Measurements from ENCODE around the gene MBTPS1.

GRCh38 chr16:84124257-84125073, 7.7 kb upstream of the MBTPS1 start:
- TF ChIP-seq, protein P1, sequence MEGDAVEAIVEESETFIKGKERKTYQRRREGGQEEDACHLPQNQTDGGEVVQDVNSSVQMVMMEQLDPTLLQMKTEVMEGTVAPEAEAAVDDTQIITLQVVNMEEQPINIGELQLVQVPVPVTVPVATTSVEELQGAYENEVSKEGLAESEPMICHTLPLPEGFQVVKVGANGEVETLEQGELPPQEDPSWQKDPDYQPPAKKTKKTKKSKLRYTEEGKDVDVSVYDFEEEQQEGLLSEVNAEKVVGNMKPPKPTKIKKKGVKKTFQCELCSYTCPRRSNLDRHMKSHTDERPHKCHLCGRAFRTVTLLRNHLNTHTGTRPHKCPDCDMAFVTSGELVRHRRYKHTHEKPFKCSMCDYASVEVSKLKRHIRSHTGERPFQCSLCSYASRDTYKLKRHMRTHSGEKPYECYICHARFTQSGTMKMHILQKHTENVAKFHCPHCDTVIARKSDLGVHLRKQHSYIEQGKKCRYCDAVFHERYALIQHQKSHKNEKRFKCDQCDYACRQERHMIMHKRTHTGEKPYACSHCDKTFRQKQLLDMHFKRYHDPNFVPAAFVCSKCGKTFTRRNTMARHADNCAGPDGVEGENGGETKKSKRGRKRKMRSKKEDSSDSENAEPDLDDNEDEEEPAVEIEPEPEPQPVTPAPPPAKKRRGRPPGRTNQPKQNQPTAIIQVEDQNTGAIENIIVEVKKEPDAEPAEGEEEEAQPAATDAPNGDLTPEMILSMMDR (IDR thresholded peaks at IDR 0.05), result no peak
- no peak for TF ChIP-seq POLR2A (IDR thresholded peaks at IDR 0.05)
- no peak for TF ChIP-seq POLR2AphosphoS5 (IDR thresholded peaks at IDR 0.05)

Measured in stomach (tissue), 4 donors.